ENCODE data around the gene GLUD1.
A peak's percentile ranks its signal among the peaks of the same experiment; 100 is the strongest.
"Not testable (repeated sequence)": the region's sequence is repeated elsewhere in the genome, so short reads cannot be mapped to it uniquely, and the experiment has no call there.

GLUD1 gene

DNA sequence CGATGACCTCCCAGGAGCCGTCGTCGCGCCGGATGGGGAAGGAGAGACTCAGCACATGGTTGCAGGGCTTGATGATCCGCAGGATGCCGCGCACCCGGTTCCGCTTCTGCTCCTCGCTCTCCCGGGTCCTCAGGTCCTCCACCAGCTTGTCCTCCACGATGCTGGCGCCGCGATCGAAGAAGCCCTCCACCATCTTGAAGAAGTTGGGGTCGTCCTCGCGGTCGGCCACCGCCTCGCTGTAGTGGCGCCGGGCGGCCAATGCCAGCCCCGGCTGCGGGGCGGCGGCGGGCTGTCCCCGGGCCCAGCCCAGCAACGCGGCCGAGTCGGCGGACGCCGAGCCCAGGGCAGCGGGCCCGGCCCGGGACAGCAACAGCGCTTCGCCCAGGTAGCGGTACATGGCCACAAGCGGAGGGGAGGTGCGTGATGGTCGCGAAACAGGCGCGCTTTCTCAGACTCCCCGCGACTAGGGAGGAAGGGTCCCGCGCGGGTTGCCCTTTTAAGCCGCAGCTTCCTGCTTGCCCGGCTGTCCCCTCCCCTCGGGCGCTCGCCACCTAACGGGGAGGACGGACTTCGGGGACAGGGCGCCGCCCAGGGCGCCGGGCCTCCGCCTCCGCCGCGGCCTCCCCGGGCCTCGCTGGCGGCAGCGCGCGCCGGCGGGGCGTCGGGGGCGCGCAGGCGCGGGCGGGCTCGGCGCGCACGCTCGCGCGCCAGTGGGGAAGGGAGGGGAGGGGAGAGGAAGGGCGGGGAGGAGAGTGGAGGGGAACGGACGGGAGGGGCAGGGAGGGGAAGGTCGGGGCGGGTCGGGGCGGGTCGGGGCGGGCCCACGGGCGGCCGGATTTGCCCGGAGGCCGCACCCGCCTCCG is at the start of gene GLUD1, which contains the start of gene SHLD2:
Gene GLUD1 (minus strand): TSS at position 471 of the 863 bp plus-strand sequence. CDS start 74 bp downstream, at position 397.
Gene SHLD2 (plus strand): TSS at position 834 of the 863 bp plus-strand sequence. CDS start 56,149 bp downstream, outside the sequence.
- DNase-seq, result peak; percentile 98

DNA sequence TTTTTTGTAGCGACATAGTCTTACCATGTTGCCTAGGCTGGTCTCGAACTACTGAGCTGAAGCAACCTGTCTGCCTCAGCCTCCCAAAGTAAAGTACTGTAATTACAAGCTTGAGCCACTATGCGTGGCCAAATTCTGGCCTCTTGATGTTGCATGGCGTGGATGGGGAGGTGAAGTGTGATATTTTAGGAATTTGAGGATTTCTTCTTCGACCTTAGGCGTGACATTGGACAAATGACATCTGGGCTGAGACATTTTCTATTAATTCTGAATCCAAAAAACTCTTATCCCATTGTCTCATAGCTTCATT is 48.4 kb upstream of the GLUD1 start:
- not testable (repeated sequence) for DNase-seq

DNA sequence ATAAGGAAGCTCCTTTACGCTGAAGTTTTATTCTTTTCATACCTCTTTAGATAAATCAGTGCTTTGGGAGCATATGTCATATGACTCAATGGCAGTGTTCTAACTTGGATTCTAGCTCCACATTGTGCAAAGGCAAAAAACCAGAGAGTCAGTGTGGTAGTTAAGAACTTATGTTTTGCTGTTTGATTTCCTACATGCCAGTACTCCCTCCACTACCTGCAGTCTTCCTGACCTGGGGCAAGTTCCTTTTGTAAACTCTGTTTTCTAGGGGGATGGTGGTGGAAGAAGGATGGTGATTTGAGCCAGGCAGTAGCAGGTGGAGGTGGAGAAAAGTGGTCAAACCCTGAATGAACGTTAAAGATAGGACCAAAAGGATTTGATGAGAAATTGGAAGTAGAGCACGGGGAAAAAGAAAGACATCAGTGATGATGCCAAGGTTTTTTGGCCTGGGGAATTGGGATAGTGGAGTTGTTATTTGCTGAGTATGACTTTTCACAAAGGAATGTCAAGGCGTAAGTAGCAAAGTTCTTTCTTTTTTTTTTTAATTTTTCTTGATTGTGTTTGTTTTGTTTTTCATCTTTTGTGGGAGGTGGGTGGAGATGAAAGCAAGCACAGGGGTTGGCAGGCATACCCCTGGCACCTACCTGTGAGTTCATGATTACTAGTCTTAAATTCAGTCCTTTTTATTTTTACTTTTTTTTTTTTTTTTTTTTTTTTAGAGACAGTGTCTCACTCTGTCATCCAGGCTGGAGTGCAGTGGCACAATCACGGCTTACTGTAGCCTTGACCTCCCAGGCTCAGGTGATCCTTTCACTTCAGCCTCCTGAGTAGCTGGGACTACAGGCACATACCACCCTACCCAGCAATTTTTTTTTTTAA is 47.8 kb upstream of the GLUD1 start:
- DNase-seq, result not testable (repeated sequence)

DNA sequence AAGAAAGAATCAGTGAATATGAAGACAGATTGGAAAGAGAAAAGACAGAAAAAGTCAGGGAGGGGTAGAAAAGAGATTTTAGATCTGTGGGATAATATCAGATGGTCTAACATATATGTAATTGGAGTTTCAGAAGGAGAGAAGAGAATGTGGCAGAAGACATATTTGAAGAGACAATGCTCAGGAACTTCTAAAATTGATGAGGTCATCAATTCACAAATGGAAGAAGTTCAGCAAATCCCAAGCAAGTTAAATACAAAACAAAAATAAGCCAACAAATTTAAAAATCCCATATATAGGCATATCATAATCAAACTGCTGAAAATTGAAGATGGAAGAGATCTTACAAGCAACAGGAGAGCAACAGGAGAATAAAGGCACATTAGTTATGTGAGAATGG is 42.8 kb upstream of the GLUD1 start:
- not testable (repeated sequence) for DNase-seq

DNA sequence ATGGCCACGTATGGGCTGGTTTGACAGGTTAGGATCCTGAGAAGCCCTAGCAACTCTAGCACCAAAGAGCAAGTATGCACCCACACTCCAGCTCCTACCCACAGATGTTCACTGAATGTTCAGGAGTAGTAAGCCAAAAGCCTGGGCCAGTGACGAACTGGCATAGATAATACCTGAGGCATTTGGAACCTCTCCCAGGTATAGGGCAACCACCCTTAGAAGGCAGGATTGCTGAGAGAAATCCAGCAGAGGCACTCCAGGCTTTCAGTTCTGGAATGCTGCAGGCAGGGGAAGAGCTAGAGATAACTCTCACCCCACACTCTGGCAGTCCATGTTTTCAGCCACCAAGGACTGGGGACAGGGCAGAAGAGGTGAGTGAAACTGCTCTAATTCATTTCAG is 39.8 kb upstream of the GLUD1 start:
- not testable (repeated sequence) for DNase-seq

DNA sequence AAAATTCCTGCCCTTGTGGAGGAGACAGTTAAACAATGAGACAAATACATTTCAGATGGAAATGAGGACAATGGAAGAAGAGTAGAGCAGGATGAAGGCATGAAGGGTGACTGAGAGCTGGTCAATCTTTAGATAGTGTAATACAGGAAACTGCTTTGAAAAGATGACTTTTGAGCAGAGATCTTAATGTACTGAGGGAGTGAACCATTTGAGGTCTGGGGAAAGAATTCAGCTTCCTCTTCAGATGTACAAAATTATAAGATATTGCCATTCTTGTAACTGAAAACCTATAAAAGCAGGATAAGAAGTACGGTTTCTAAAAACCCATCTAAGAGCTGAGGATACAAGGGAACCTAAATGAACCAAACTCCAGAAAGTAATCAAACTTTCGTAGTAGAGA is 39.3 kb upstream of the GLUD1 start:
- peak; percentile 51 for DNase-seq

DNA sequence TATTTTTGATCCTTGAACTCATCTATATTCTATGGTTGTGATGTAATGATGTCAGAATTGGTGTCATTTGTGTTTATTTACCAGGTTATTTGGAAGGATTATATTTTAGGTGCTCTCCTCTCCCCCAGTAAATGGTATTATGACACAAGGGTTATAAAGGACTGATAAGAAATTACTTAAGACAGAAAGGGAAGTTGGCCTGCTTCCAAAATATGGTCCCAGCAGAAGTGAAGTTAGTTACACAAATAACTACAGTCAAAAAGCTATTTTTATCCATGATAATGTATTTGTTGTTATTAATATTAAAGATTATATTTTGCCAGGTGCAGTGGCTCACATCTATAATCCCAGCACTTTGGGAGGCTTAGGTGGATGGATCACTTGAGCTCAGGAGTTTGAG is 37.5 kb upstream of the GLUD1 start:
- DNase-seq, result peak; percentile 92

DNA sequence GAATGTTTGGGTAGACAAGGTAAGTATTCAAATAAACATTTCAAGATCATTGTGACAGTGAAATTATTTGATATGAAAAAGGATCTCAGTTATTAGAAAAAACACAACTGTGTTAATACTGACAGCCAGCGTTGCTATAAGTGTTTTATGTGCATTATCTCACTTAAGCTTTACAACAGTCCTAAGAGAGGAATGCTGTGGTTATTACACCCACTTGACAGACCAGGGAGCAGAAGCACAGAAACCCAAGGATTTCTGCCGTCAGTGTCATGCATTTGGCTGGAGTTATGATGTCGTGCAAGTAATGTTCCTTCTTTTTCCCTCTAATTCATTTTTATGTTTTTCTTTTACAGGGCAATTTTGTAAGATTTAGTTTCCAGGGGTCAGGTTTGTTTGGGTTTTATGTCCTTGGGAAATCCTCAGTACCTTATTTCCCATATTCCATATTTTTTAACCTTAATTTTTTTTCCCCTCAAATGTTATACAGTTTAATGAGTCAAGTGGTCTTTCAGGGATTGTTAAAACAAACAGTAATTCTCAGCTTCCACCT is 33.0 kb upstream of the GLUD1 start:
- not testable (repeated sequence) for DNase-seq

DNA sequence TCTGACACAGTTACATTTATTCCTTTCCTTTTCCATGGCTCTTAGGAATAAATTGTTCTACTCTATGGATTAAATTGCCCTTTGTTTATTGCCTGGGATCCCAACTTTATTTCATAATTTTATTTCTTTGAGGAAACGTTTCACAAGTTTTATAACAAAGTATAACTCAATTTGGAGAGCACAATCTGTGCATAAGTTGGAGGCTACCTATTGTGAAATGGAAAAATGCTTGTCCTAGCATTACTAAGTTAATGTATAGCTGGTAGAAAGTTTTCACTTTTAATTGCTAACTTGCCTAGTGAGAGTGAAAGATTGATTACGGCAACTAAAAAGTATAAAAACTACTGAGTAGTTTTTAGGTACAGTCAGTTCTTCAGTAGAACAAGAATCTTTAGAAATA is 32.4 kb upstream of the GLUD1 start:
- DNase-seq, result not testable (repeated sequence)

DNA sequence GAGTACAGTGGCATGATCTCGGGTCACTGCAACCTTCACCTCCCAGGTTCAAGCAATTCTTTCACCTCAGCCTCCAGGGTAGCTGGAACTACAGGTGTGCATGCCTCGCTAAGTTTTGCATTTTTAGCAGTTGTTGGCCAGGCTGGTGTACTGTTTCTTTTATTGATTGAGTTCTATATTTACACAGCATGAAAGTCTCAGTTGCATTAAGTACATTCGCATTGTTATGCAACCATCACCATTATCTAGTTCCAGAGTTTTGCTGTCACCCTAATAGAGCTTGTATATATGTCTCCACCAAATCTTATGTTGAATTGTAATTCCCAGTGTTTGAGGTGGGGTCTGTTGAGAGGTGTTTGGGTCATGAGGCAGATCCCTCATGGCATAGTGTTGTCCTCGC is 28.7 kb upstream of the GLUD1 start:
- not testable (repeated sequence) for DNase-seq

DNA sequence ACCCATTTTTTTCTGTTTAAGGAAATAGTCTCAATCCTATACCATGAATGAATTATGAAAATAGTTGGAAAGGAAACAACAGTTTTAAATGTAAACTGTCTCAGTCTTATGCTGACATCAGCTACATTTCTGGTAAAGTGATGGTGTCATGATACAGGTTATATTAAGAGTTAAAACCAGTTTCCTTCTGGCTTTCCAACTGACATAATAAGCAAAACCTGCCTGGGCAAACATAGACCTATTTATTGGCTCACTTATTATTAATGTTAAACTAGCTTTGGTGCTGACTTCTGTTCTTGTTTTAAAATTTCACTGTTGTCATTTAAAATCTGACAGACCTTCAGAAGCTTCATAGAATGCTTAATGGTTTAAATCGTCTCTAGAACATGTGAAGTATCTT is 24.4 kb upstream of the GLUD1 start:
- DNase-seq, result not testable (repeated sequence)

DNA sequence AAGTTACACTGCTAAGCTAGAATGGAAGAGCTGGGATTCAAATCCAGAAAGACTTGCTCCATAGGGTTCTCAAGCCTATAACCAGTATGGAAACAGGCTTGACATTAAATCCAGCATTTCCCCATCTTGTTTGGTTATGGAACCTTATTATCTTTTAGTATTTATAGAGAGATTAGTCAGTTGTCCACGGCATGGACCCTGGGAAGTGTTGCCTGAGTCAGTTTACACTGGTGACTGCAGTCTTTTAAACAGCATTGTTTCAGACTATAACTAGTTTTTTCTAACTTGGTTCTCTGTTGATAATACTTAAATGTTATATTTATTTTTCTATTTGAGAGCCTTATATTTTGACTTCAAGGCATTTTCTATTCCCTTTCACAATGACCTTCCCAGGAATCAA is 23.5 kb upstream of the GLUD1 start:
- not testable (repeated sequence) for DNase-seq

DNA sequence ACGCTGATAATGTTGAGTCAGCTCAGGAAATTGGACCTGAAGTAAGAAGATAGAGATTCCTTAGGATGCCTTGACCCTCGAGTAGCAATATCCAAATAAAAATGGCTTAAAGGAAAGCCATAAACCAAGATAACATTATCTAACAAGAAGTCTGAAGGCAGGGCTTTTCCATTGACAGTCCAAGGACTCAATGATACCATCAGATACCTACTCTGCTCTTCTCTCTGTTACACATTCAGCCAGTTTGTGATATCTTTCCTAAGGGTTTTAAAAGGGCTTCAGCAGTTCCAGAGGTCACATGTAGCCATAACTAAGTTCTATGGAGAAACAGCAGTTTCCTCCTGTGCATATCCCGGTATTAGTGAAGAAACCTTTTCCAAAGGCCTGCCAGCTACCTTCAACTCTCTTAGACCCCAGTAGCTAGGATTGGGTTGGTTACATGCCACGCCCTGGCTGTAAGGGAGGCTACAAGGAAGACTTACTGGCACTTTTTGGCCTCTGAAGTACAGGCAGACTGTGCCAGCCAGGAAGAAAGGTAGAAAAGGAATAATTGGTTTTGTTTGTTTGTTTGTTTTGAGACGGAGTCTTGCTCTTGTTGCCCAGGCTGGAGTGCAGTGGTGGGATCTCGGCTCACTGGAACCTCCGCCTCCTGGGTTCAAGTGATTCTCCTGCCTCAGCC is 10.9 kb upstream of the GLUD1 start:
- no peak for DNase-seq

DNA sequence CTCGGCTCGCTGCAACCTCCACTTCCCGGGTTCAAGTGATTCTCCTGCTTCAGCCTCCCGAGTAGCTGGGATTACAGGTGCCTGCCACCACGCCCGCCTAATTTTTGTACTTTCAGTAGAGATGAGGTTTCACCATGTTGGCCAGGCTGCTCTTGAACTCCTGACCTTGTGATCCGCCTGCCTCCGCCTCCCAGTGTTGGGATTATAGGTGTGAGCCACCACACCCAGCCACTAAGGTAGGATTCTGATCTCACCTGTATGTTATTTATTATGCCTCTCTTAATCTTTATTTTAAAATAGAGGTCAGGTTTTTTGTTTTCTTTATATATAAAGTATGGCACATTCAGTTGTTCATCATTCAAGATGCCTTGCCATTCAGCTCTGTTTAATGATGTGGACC is 10.1 kb upstream of the GLUD1 start:
- DNase-seq, result not testable (repeated sequence)

DNA sequence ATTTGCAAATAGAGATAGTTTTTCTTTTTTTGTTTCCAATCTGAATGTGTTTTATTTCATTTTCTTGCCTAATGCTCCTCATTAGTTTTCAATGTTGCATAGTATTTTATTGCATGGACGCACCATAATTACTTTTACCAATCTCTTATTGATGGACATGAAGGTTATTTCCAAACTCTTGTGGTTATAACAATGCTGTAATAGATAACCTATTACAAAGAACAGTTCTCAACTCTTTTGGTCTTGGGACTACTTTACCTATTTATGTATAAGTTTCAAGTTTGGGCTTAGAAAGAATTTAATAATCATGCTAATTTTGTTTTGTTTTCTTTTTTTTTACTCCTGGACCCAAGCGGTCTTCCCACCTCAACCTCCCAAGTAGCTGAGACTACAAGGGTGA is 7.4 kb upstream of the GLUD1 start:
- DNase-seq, result no peak

DNA sequence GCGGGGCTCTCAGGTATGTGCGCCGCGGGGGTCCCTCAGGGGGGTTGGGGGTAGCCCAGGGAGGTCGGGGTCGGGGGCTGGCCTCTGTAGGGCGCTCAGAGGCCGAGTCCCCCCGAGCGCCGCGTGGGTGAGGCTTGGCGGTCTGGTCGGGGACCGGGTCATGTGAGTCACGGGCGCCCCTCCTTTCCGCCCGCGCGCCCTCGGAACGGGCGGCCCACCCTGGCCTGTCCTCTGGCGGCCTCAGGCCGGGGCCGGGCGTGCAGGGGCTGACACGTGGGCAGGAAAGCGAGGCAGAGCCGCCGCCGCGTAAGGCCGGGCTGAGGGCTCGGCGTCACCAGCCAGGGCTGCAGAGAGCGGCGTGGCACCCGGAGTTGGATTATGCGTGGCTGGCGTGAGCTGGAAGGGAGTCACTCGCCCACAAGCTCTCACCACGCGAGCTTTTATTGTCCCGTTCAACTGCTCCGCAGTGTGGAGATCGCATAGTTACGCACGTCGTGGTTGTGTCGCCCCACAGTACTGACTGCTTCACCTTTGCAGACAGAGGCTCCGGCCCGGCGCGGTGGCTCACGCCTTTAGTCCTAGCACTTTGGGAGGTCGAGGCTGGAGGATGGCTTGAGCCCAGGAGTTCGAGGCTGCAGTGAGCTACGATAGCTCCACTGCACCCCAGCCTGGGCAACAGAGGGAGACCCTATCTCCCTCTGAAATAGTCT is 748 bp upstream of the GLUD1 start:
- peak; percentile 93 for DNase-seq

DNA sequence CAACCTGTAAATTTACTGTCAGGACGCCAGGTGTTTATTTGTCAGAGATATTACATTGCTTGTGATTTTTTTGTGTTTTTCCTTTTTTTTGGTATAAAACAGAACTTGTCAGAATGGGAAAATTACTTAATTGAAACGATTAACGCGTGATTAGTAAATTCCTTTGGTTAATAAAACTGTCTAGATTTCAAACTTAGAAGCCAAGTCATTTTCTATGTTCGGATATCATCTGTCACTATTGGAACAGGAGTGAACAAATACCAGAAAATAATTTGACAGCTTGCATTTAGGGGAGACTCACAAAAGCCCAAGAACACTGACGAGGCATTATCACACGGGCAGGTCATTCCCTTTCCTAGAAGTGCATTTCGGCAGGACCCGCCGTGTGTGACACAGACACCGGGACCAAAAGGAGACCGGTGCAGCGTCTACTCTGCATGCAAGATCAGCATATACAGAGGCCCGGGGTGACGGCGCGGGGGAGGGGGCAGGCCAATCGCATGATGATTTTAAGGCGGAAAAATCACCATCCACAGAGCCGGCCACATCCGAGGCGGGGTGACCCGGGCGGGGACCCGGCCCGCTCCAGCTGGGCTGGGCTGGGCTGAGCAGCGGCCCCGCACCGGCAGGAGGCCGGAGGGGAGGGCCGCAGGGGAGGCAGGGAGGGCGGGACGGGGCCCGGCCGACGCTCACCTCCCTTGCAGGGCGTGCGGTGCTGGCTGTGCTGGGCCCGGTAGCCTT is 841 bp downstream of the GLUD1 start:
- peak; percentile 84 for DNase-seq

DNA sequence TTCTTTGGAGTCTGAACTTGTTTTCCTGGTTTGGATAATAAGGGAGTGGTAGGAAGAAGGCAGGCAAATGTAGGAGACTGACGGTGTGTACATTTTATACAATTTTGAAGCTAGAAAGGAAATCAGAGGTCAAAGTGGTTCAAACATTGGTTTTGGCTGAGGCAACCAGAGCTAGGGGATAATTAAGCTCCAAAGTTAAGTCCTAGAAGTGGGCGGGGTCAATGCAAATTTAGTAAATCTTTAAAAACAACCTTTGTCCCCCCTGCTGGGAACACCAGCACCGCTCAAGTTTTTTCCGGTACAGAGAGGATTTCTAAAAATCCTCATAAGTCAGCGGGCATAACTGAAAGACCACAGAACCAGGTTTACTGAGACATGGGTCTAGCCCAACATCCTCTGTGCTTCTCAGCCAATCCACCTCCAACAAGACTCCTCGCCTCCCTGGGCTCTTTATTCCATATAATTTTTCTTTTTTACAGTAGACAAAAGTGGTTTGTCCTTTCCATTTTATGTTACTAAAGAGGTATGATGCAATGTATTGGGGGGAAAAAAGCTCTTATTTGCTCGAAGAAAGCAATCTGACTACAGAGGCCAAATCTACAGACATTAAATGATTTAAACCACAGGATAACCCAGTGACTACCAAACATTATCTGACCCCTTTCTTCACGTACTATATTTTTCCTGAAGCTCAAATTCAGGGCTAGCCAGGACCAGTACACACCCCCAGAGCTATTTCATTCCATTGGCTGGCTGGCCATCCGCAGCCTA is 1.6 kb downstream of the GLUD1 start:
- DNase-seq, result peak; percentile 59

DNA sequence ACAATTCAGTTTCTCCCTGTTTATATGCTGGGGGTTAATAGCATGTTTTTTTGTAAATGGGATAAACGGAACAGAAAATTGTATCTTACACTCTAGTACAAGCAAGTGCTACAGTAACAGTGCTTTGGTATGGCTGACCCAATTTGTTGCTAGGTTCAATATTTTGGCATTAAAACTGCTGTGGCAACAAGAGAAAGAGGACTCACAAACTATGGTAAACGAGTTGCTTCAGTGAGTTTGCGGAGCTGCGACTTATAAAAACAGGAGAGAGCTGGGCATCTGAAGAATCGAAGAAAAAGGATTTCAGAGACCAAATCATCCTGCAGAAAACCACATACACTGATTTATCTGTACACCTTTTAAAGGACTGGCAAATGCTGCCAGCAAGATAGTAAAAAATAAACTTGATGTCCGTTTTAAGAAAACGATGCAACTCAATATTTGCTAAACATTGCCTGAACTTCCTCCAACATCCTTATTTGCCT is 2.2 kb downstream of the GLUD1 start:
- no peak for DNase-seq

DNA sequence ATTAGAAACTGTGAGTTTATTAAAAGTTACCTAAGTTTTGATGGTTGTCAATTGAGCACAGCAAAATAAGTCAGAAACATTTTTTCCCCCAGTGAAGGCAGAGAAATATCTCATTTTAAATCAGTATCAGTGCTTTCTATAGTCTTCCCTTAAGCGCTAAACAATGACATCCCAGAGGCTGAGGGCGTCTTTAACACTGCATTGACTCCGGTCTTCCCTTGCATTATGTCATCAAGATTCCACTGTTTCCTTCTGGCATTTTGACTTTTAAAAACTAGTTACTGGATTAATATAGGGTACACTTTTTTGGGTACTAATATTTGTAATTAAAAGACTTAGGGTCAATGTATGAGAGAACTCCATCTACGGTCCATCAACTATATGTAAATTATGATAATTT is 3.9 kb downstream of the GLUD1 start:
- no peak for DNase-seq

DNA sequence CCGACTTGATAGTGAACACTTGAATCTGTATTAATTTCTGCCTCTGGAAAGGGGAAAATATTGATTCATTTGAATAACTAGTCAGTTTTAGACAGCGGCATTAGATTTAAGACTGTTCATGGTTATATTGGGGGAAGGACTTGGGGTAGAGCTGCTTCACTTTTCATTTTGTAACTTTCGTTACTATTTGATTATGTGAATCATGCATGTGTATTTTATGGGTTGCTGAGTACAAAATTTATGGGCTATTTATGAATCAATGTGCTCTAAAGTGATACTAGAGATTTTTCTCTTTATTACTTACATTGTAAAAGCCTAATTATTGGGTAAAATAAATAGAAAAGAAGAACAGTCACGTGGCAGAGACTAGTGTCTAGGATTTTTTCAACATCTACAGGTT is 4.9 kb downstream of the GLUD1 start:
- DNase-seq, result no peak
